NOMO-1 (cell line): Measurements from ENCODE around the gene LRRK1.

Source experiments
- DNase-seq, 2 experiments: peaks; one replicate each; lab custom pipeline; 2025; ENCODE audit not compliant: unreplicated experiment in 2 of 2; lab: John Stamatoyannopoulos, UW

LRRK1 gene

DNA sequence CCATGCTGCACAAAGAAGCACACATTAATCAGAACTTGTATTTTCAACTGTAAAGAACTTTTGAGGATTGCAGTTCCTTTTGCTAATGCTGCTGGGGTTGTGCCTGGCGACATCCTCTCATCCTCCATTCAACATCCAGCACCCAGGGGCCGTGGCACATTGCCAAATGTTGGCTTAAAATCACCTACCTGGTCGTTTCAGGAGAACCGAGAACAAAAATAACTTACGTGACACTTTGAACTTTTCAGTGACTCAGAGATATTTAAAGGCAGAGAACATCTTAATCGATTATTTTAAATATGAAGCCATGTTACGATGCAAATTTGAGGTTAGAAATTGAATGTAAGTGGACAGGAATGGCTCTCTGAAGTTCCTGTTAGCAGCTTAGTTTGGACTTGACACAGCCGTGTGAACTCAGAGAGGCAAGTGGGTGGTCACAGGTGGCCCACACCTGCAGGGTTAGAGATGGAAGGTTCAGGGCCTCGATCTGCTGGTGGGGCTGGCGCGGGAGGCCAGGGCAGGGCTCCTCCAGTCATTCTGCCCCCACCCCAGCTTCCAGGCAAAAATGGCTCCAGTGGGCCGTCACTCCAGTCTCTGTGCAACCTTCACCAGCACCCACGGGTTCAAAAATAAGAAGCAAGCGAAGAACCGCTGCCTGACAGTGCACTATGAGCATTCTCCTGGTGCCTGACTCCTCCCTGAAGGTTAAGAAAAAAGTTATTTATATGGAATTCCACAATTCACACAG is 12.2 kb downstream of the LRRK1 start:
- DNase-seq = no peak

- peak; percentile 55 to 81 for DNase-seq
Measured at GRCh38 chr15:100932676-100933348, 13.7 kb downstream of the LRRK1 start.

DNA sequence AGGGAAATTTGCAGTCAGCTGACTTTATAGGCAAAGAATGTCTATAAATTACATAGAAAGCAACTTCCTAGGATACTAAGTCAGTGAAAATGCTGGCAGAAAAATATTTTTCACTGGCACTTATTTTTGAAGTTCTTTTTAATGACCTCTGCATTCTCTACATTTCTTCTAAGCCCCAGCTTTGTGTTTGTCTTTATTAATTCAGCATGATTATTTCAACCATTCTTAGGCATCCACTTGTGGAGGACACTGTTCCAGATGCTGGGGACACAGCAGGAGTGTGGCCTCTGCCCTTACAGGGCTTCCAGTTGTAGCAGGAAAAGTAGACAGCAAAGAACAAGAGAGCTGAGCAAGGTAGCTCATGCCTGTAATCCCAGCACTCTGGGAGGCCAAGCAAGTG is 15.0 kb downstream of the LRRK1 start:
- DNase-seq = no peak

DNA sequence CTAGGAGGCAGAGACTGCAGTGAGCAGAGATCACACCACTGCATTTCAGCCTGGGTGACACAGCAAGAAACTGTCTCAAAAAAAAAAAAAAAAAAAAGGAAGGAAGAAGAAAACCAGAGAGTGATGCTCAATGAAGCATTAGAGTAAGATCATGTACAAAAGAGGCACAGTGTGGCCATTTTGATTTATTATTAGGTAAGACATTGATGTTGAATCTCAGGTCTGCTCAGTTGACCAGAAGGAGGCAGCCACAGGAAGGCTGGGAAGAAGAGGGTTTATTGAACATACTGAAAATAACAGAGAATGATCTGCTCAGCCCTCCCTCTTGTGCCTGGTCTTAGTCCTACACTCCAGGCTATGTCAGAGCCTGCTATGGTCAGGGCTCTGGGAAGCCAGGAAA is 15.6 kb downstream of the LRRK1 start:
- peak in 1 of 2 experiments; percentile 66 for DNase-seq

DNA sequence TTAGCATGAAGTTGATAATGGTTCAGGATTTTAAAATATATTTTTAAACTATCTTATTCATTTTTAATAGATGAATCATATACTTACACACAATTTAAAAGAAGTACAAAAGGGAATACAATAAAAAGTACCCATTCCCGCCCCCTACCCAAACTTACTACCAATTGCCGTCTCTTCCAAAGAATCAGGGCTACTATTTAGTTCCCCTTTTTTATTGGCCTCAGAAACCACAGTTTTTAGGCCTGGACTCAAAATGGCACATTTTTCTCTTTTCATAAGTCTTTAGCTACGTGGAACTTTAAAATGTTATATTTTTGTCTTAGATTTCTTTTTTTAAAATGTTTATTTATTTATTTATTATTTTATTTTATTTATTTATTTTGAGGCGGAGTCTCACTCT is 18.0 kb downstream of the LRRK1 start:
- peak; percentile 47 to 50 for DNase-seq

DNA sequence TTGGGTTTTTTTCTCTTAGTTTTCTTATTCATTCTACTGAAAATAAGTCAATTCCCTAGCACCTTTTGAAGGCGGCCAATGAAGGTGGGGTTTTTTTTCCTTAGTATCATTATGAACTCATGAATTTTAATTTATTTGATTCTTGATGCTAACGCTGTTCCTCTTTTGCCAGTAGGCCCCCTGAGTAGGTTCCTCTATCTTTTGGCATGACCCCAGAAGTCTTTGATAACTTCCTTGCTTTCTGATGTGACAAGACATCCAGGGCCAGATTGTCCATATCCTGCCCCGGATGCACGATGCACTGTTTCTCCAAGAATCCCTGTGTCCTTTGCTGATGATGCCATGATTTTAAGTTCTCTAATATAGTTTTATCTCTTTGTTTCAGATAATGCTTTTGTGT is 20.6 kb downstream of the LRRK1 start:
- DNase-seq = peak; percentile 59 to 70

DNA sequence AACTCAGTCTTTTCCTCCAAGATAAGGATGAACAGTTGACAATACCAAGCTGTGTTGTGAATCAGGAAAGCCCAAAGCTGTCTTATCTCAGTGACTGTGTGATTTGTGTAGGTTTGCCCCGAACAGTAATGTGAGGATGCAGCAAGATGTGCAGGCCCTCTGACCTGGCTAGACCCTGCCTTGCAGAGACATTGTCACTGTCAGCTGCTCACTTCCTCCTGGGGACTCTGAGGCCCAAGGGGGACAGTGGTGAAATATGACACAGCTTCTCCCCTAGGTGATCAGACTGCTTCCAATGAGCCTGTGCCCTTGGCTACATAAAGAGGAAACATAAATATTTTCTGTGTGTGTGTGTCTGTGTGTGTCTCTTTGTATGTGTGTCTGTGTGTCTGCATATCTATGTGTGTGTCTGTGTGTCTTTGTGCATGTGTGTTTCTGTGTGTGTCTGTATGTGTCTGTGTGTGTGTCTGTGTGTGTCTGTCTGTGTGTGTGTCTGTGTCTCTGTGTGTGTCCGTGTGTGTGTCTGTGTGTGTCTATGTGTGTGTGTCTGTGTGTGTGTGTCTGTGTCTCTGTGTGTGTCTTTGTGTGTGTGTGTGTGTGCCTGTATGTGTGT is 21.7 kb downstream of the LRRK1 start:
- DNase-seq = peak; percentile 82 to 98

DNA sequence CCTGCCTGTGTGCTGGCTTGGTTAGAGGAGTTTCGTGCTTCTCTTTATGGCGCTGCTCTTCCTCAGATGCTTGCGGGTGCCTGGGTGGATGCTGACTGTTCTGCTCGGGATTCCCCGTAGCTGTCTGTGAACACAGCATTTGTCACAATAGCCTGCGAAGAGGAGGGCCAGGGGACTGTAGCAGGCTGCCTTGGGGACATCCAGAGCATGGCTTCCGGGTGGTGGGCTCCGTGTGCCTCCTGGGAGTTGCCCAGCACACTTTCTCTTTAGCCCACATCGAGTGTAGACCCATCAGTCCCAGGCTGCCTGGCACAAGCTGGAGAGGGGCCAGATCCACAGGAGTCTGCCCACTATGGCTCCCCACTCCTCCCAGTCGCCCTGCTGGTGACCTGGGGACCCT is 22.4 kb downstream of the LRRK1 start:
- no peak for DNase-seq

GRCh38 chr15:100942656-100943425 is 23.7 kb downstream of the LRRK1 start:
- no peak for DNase-seq

- DNase-seq = no peak
Measured at GRCh38 chr15:100944244-100944895, 25.2 kb downstream of the LRRK1 start.

DNA sequence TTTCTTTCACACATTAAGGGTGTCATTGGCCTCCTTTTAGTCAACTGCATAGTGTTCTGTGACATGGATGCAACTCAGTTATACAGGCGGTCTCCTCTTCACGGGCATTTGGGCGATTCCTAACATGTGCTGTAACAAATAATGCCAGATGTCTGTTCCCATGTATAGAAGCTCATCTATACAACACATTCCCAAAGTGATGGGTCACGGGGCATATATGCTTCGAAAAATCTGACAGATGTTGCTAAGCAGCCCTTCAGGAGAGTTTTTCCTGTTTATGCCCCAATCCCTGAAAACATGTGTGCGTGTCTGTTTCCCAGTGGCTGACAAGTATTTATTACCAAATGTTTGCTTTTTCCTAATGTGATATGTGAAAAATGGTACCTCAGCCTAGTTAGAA is 25.8 kb downstream of the LRRK1 start:
- no peak for DNase-seq

- no peak for DNase-seq
Measured at GRCh38 chr15:100947760-100948429, 28.7 kb downstream of the LRRK1 start.

- DNase-seq = no peak
Measured at GRCh38 chr15:100948430-100948762, 29.2 kb downstream of the LRRK1 start.

GRCh38 chr15:100949691-100950090 is 30.5 kb downstream of the LRRK1 start:
- DNase-seq = peak in 1 of 2 experiments; percentile 15

DNA sequence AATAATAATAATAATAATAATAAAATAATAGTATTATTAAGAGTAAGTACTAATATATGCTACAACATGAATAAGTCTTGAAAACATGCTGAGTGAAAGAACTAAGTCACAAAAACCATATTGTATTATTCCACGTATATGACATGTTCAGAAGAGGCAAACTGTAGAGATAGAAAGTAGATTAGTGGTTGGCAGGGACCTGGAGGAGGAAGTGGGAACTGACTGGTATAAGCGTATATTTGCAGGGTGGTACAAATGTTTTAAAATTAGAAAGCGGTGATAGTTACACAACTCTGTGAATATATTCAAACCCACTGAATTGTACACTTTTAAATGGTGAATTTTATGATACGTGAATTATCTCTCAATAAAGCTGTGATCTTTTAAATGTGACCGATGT is 32.8 kb downstream of the LRRK1 start:
- DNase-seq = peak; percentile 53 to 84

GRCh38 chr15:100952566-100952965 is 33.4 kb downstream of the LRRK1 start:
- no peak for DNase-seq

DNA sequence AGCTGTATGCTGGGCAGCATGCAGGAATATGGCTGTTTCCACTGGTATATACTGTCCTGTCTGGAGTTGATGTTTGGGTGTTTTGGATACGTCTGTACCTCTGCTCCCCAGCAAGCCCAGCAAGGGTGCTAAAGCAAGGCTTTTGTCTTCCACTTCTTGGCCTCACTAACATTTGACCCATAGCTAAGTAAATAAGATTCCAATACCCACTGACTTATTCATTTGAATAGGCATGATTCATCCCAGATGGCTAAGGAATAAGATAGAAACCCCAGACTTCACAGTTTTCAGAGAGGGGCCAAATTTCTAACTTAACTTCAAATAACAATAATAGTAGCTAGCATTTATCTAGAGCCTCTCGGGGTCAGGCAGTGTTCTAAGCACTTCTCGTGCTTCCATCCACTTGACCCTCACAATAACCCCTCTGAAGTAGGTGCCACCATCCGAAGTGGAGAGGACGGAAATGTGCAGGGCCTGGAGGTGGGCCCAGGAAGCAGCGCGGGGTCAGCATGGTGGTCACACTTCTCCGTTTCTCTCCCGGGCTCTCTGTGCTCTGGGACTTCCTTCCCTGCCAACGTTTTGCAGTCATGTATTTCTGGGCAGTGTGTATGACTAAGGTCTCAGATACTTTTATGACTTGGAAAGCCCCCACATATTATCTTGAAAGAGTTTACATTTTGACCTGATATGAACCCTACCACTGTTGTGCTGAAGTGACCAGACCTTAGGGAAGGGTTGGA is 39.3 kb downstream of the LRRK1 start:
- no peak for DNase-seq

DNA sequence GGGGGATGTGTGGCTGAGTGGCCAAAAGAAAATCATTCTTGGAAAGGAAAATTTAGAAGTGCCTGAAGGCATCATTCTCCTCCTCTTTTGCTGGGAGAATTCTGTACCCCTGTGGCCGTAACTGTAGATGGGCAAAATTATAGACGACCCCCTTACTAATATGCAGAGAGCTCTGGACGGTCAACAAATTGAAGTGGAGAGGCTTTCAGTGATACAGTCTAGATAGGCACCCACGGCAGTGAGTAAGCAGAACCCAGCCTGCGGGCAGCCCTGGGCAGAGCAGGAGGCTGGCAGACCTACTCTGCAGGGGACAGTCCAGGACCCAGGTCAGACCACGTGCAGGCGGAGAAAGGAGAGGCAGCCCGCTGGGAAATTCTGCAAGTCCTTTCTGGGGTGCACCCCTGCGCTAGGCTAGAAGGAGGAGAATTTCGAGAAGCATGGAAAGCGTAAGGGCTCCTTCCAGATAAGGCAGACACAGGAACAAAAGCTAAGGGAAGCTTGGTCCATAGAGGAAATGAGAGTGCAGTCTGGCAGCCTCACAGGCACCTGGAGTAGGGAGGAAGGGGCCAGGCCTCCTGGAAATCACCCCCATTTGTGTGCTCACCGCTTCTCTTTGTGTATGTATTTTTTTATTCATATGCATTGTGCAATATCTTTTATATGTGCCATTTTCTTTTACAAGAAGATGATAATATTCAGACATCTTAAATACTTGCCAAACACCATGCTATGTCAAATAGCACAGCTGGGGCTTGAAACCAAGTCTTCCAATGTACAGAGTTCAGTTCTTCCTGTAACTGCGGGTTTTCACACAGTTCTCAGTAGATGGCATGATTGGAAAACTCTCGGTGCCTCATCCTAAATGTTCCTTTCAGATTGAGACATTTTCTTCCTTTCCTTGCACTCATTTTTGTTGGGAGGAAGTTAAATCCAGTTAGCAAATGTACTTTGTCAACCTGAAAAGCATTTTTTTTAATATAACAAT is 40.2 kb downstream of the LRRK1 start:
- no peak for DNase-seq
